Keratinocyte (primary cell): Measurements from ENCODE around the gene CELF6.

ENCODE experiments used
- CTCF ChIP-seq, 3 experiments: IDR thresholded peaks in 1 of 3; conservative IDR thresholded peaks in 1 of 3; optimal IDR thresholded peaks in 1 of 3; 2 replicates in 2 of 3; 3 replicates in 1 of 3; pipeline versions ENCODE3 to v1.5.1; 2011; ENCODE audit warnings: low read length in 3 of 3, mild to moderate bottlenecking in 3 of 3, moderate library complexity in 2 of 3, control low read depth in 1 of 3, inconsistent platforms in 1 of 3; ENCODE audit not compliant: insufficient read depth in 2 of 3; ENCODE audit errors: extremely low read depth in 1 of 3
- EZH2 ChIP-seq: IDR thresholded peaks from one replicate; pipeline ENCODE4 v1.6.1; 2012; ENCODE audit warnings: inconsistent platforms, mild to moderate bottlenecking, low read length, moderate library complexity

GRCh38 chr15:72319985-72320671 is at the start of gene CELF6:
- TF ChIP-seq CTCF (optimal IDR thresholded peaks at IDR 0.05 in 1 of 3, IDR thresholded peaks at IDR 0.05 in 1 of 3, conservative IDR thresholded peaks at IDR 0.05 in 1 of 3; ENCODE audit: extremely low read depth in 1 of 3, insufficient read depth in 2 of 3, low read length in 3 of 3) (no peak), EZH2 (no peak)
